IMR-90 (cell line): ENCODE data around the gene PRDM1. TPM values are rescaled to one million over a fixed set of nuclear protein-coding genes. Genes with fewer than 3 reads are reported as not detected.

Experiments used
- ATAC-seq: fragments of 200-7000 bp; cut with Tn5 transposase; 2 replicates; pipeline ENCODE4 v1.9.1; 2020; ENCODE audit warnings: low read depth, mild to moderate bottlenecking, moderate library complexity
- BruUV-seq: library from RNA; stranded (reverse); fragments of 400-500 nt; replicated peaks from 2 replicates; lab custom pipeline; 2021; lab: Mats Ljungman, UMichigan
- CTCF ChIA-PET: fragments of 300-600 bp; formaldehyde crosslinking; extraction: SDS; loops from one replicate; lab custom pipeline; 2021; ENCODE audit warnings: antibody characterized with exemption; lab: Yijun Ruan, JAX
- POLR2A ChIA-PET: fragments of 300-600 bp; sonication (Branson Sonifier 250); formaldehyde crosslinking; loops from one replicate; lab custom pipeline; 2022; ENCODE audit warnings: antibody characterized with exemption; ENCODE audit not compliant: unreplicated experiment; lab: Charles Lee
- DNase-seq: peaks from one replicate; pipeline ENCODE4 v3.0.0; 2013
- H2AFZ ChIP-seq: replicated peaks from 2 replicates; pipeline ENCODE3; 2013; ENCODE audit warnings: low read length, mild to moderate bottlenecking; ENCODE audit not compliant: poor library complexity
- H2AK5ac ChIP-seq: 2 replicates; pipeline ENCODE4 v1.6.1; 2013; ENCODE audit warnings: low read depth, low read length, inconsistent platforms
- H2AK9ac ChIP-seq: replicated peaks from 2 replicates; pipeline ENCODE3; 2013; ENCODE audit warnings: mild to moderate bottlenecking, low read depth, low read length, moderate library complexity; ENCODE audit not compliant: poor library complexity
- H2BK120ac ChIP-seq: 2 replicates; pipeline ENCODE4 v1.6.1; 2013; ENCODE audit warnings: low read depth, low read length, inconsistent platforms
- H2BK15ac ChIP-seq: 3 replicates; pipeline ENCODE4 v1.6.1; 2013; ENCODE audit warnings: low read depth, low read length, inconsistent platforms
- H2BK20ac ChIP-seq: 2 replicates; pipeline ENCODE4 v1.6.1; 2013; ENCODE audit warnings: low read depth, mild to moderate bottlenecking, inconsistent platforms, low read length, moderate library complexity
- H2BK5ac ChIP-seq: 2 replicates; pipeline ENCODE4 v1.6.1; 2013; ENCODE audit warnings: mild to moderate bottlenecking, low read depth, low read length, inconsistent platforms; ENCODE audit not compliant: poor library complexity, severe bottlenecking
- H3K14ac ChIP-seq: replicated peaks from 2 replicates; pipeline ENCODE4 v1.6.1; 2013; ENCODE audit warnings: low read depth, low read length, inconsistent platforms
- H3K18ac ChIP-seq: 2 replicates; pipeline ENCODE4 v1.6.1; 2013; ENCODE audit warnings: low read depth, low read length, control low read depth
- H3K23ac ChIP-seq: 2 replicates; pipeline ENCODE4 v1.6.1; 2013; ENCODE audit warnings: low read depth, low read length, inconsistent platforms
- H3K27ac ChIP-seq: 2 replicates; pipeline ENCODE4 v1.5.1; 2013; ENCODE audit warnings: mild to moderate bottlenecking, control low read depth, low read length; ENCODE audit not compliant: insufficient read depth
- H3K27me3 ChIP-seq: 2 replicates; pipeline ENCODE4 v1.6.1; 2013; ENCODE audit warnings: low read length; ENCODE audit not compliant: control insufficient read depth, insufficient read depth
- H3K36me3 ChIP-seq: 2 replicates; pipeline ENCODE4 v1.6.1; 2013; ENCODE audit warnings: low read length, mixed read lengths; ENCODE audit not compliant: control insufficient read depth, insufficient read depth
- H3K4ac ChIP-seq: 2 replicates; pipeline ENCODE4 v1.6.1; 2013; ENCODE audit warnings: low read depth, low read length, inconsistent platforms
- H3K4me1 ChIP-seq: 2 replicates; pipeline ENCODE4 v1.6.1; 2013; ENCODE audit warnings: low read length, mixed read lengths; ENCODE audit not compliant: control insufficient read depth, insufficient read depth
- H3K4me2 ChIP-seq: 2 replicates; pipeline ENCODE4 v1.6.1; 2013; ENCODE audit warnings: low read depth, mild to moderate bottlenecking, control low read depth, low read length, moderate library complexity
- H3K4me3 ChIP-seq: 2 replicates; pipeline ENCODE4 v1.5.1; 2013; ENCODE audit warnings: low read depth, mild to moderate bottlenecking, control low read depth, low read length, moderate library complexity; ENCODE audit not compliant: insufficient read depth
- H3K56ac ChIP-seq: 2 replicates; pipeline ENCODE4 v1.6.1; 2013; ENCODE audit warnings: low read length, inconsistent platforms; ENCODE audit not compliant: insufficient read depth; ENCODE audit errors: extremely low read depth
- H3K79me1 ChIP-seq, 2 experiments: 2 replicates each; pipeline ENCODE4 v1.6.1; 2013; ENCODE audit warnings: low read length in 2 of 2, inconsistent platforms in 1 of 2, low read depth in 1 of 2
- H3K9ac ChIP-seq: 2 replicates; pipeline ENCODE4 v1.6.1; 2013; ENCODE audit warnings: low read depth, low read length, control low read depth
- H3K9me1 ChIP-seq: 2 replicates; pipeline ENCODE4 v1.6.1; 2013; ENCODE audit warnings: low read length, inconsistent platforms; ENCODE audit not compliant: insufficient read depth
- H3K9me3 ChIP-seq: 2 replicates; pipeline ENCODE4 v1.6.1; 2013; ENCODE audit warnings: low read length; ENCODE audit not compliant: control insufficient read depth, insufficient read depth
- H4K20me1 ChIP-seq: 2 replicates; pipeline ENCODE4 v1.6.1; 2013; ENCODE audit warnings: low read length, inconsistent platforms; ENCODE audit not compliant: insufficient read depth
- H4K5ac ChIP-seq: 2 replicates; pipeline ENCODE4 v1.6.1; 2013; ENCODE audit warnings: mild to moderate bottlenecking, low read depth, low read length, control low read depth
- H4K8ac ChIP-seq, 2 experiments: 2 replicates each; pipeline ENCODE4 v1.6.1; 2013; ENCODE audit warnings: low read depth in 2 of 2, low read length in 2 of 2, control low read depth in 1 of 2, inconsistent platforms in 1 of 2
- H4K91ac ChIP-seq: 2 replicates; pipeline ENCODE4 v1.6.1; 2013; ENCODE audit warnings: low read depth, low read length, inconsistent platforms; ENCODE audit not compliant: insufficient read depth
- BHLHE40 ChIP-seq: fragments of 150-350 bp; IDR thresholded peaks from 2 replicates; pipeline ENCODE4 v1.6.1; 2016; ENCODE audit warnings: mild to moderate bottlenecking, low read depth, low read length
- CEBPB ChIP-seq: IDR thresholded peaks from 2 replicates; pipeline ENCODE4 v1.6.1; 2012; ENCODE audit warnings: low read depth, low read length, improper control_type of control experiment
- ELK1 ChIP-seq: fragments of 150-350 bp; IDR thresholded peaks from 2 replicates; pipeline ENCODE4 v1.6.1; 2016; ENCODE audit warnings: low read depth, mild to moderate bottlenecking, low read length, moderate library complexity, borderline replicate concordance
- RFX5 ChIP-seq: IDR thresholded peaks from 2 replicates; pipeline ENCODE4 v1.8.0; 2012; ENCODE audit warnings: low read depth, mild to moderate bottlenecking, low read length, moderate library complexity
- SMC3 ChIP-seq: fragments of 150-350 bp; IDR thresholded peaks from 2 replicates; pipeline ENCODE4 v1.6.1; 2016; ENCODE audit warnings: low read depth, mild to moderate bottlenecking, antibody characterized with exemption, low read length, moderate library complexity
- WGBS, 2 experiments: methylation state at CpG; one replicate each; pipeline versions ENCODE4 v1.1.5 to v1.1.7; 2013; ENCODE audit warnings: missing lambda C conversion rate in 2 of 2; ENCODE audit not compliant: insufficient read length in 1 of 2; ENCODE audit errors: extremely low coverage in 2 of 2; 5-methylcytosine and 5-hydroxymethylcytosine counted together
- dilution Hi-C: fragments of 300-500 bp; cut with HindIII; formaldehyde crosslinking; loops from one replicate; pipeline ENCODE4 v1.14.3; 2018; ENCODE audit warnings: low sequenced_read_pairs; ENCODE audit not compliant: unreplicated experiment
- in situ Hi-C: fragments of 300-500 bp; cut with MboI; formaldehyde crosslinking; loops from 3 replicates; pipeline ENCODE4 v1.14.3; 2019; ENCODE audit warnings: low sequenced_read_pairs, inconsistent platforms, mixed read lengths
- intact Hi-C: fragments of 100-400 bp; cut with micrococcal nuclease; formaldehyde crosslinking; loops from 2 replicates; pipeline ENCODE4 v1.10.0; 2022
- polyA plus RNA-seq, 3 experiments: library from polyadenylated mRNA; depleted of rRNA; stranded (reverse); fragments of >200 nt; gene quantifications; 2 replicates each; pipeline ENCODE4 v1.2.3, GENCODE V29; 2012; ENCODE audit warnings: low replicate concordance in 1 of 3
- total RNA-seq: library from RNA; depleted of rRNA; stranded (reverse); fragments of >200 nt; gene quantifications from 2 replicates; pipeline ENCODE4 v1.2.3, GENCODE V29; 2012

PRDM1 gene
- total and polyA plus RNA-seq, 2 of the 4 experiments (the other 2 are of a cell fraction) = 2.3 to 3.0 TPM

DNA sequence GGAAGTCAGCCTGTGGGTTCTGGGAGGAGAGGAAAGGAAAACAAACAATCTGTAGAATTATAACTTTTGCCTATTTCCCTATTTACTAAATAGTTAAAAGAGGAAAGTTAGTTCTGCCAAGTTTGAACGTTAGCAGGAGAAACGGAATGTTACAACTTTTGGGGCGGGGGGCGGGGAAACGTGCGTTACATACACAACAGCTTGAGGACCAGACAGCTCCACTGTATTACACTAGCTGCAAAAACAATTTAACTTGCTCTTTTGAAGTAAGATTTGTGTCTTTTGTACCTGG is 498 bp upstream of the PRDM1 start:
- H4K5ac ChIP-seq = peak overlapping the region; percentile 37; the same call in 1 of the 2 replicates
- no peak overlapping the region for H2AFZ ChIP-seq
- dilution Hi-C loops = no loop called here
- no CpG with 5 or more reads among the region's 6 CpGs for WGBS, 2 experiments
- H3K9ac ChIP-seq = peak overlapping the region; percentile 89
- peak overlapping the region; percentile 62 for H2BK20ac ChIP-seq
- H3K36me3 ChIP-seq = no peaks in the 10 kb centered on the region
- H4K8ac ChIP-seq = peak overlapping the region; percentile 53 to 65; a peak in 3 of 4 replicates
- peak overlapping the region; percentile 60 for H3K4ac ChIP-seq
- H3K18ac ChIP-seq = peak overlapping the region; percentile 80; the same call in 1 of the 2 replicates
- peak overlapping the region; percentile 56 for H3K56ac ChIP-seq
- H2AK9ac ChIP-seq = no peak overlapping the region
- H3K14ac ChIP-seq = peak overlapping the region; percentile 66
- H3K9me1 ChIP-seq = no peaks in the 10 kb centered on the region; the same call in none of the 2 replicates
- no peak for DNase-seq
- intact Hi-C loops = loop anchor here (1.0 to 10.0 kb wide), 4 partner anchors 90 to 653 kb away; no protein-coding TSS in a partner anchor
- peak overlapping the region; percentile 92 for H2BK5ac ChIP-seq
- ChIA-PET CTCF (interaction anchor here (0.6 to 1.9 kb wide), 5 partner anchors 9 to 653 kb away, joined by 3 to 5 read pairs (median 3); no protein-coding TSS in a partner anchor), POLR2A (no interaction called here)
- peak overlapping the region; percentile 32; the same call in 1 of the 2 replicates for H3K23ac ChIP-seq
- in situ Hi-C loops = no loop called here
- BruUV-seq = no TSS peak
- H2BK15ac ChIP-seq = peak overlapping the region; percentile 17; the same call in 1 of the 3 replicates
- no peak for ATAC-seq
- peak overlapping the region; percentile 85 for H3K4me3 ChIP-seq
- peak overlapping the region; percentile 73 for H2BK120ac ChIP-seq
- no peaks in the 10 kb centered on the region for H3K9me3 ChIP-seq
- no peaks in the 10 kb centered on the region for H3K27me3 ChIP-seq
- H3K4me2 ChIP-seq = peak overlapping the region; percentile 93
- peak overlapping the region; percentile 56; the same call in 1 of the 2 replicates for H4K91ac ChIP-seq
- H3K4me1 ChIP-seq = peaks cover 20% of the 10 kb centered on the region
- H3K27ac ChIP-seq = peak overlapping the region; percentile 75
- peaks cover 10 to 16% of the 10 kb centered on the region in 2 experiments; a peak in 3 of 4 replicates for H3K79me1 ChIP-seq
- TF ChIP-seq BHLHE40 (peak; percentile 67), RFX5 (no peak), CEBPB (no peak), SMC3 (no peak), ELK1 (no peak)
- H2AK5ac ChIP-seq = no peak overlapping the region
- H4K20me1 ChIP-seq = no peaks in the 10 kb centered on the region; the same call in 1 of the 2 replicates
